AG10803 (cell line): ENCODE measurements around the gene EIF2B2.

Source experiments
- DNase-seq: peaks from one replicate; pipeline ENCODE4 v3.0.0; 2010; ENCODE audit warnings: low read depth
- H3K4me3 ChIP-seq: 2 replicates; pipeline ENCODE4 v1.5.1; 2011; ENCODE audit warnings: mild to moderate bottlenecking, low read length, control low read depth
- CTCF ChIP-seq: conservative IDR thresholded peaks from 2 replicates; pipeline ENCODE4 v1.5.1; 2011; ENCODE audit warnings: mild to moderate bottlenecking, low read length, control low read depth, inconsistent platforms

Gene EIF2B2

GRCh38 chr14:75041613-75042012, 38.9 kb downstream of the EIF2B2 start:
- DNase-seq, result no peak
- no peak overlapping the region for H3K4me3 ChIP-seq
- no peak for TF ChIP-seq CTCF

- no peak for TF ChIP-seq CTCF
- no peak overlapping the region for H3K4me3 ChIP-seq
- peak; percentile 48 for DNase-seq
Measured at GRCh38 chr14:75042035-75042434, 39.3 kb downstream of the EIF2B2 start.

- peak; percentile 62 for DNase-seq
- TF ChIP-seq CTCF, result no peak
- H3K4me3 ChIP-seq, result no peak overlapping the region
Measured at GRCh38 chr14:75044322-75044721, 41.6 kb downstream of the EIF2B2 start.

- DNase-seq, result peak; percentile 25
- TF ChIP-seq CTCF, result no peak
- no peak overlapping the region for H3K4me3 ChIP-seq
Measured at GRCh38 chr14:75044752-75045151, 42.0 kb downstream of the EIF2B2 start.

GRCh38 chr14:75046275-75046674, 43.6 kb downstream of the EIF2B2 start:
- no peak for TF ChIP-seq CTCF
- no peak for DNase-seq
- H3K4me3 ChIP-seq, result no peak overlapping the region

GRCh38 chr14:75046899-75047298, 44.2 kb downstream of the EIF2B2 start:
- DNase-seq, result peak; percentile 19
- no peak for TF ChIP-seq CTCF

GRCh38 chr14:75047506-75047905, 44.8 kb downstream of the EIF2B2 start:
- TF ChIP-seq CTCF, result no peak
- peak; percentile 45 for DNase-seq
- no peak overlapping the region for H3K4me3 ChIP-seq

More at GRCh38 chr14:75046899-75047298, 44.2 kb downstream of the EIF2B2 start:
- no peak overlapping the region for H3K4me3 ChIP-seq
